Lower leg skin (tissue), 4 donors: ENCODE data around the gene TRPM1. TPM values are rescaled to one million over a fixed set of nuclear protein-coding genes. Genes with fewer than 3 reads are reported as not detected.

Source experiments
- DNase-seq, 2 donors: peaks; one replicate each; pipeline ENCODE4 v3.0.0-alpha.2; 2019; ENCODE audit warnings: low spot score in 2 of 2
- H3K4me3 ChIP-seq: fragments of 200-600 bp; sonication (generic); 2 replicates; pipeline ENCODE4 v1.5.1; 2017; ENCODE audit warnings: mild to moderate bottlenecking, low read depth; ENCODE audit not compliant: poor library complexity, severe bottlenecking
- CTCF ChIP-seq, 3 donors: fragments of 450-650 bp; IDR thresholded peaks; one replicate each; pipeline ENCODE4 v1.5.1; 2016; ENCODE audit warnings: antibody characterized with exemption in 3 of 3, mild to moderate bottlenecking in 3 of 3, moderate library complexity in 2 of 3
- POLR2A ChIP-seq, 2 donors: fragments of 450-650 bp; IDR thresholded peaks; one replicate each; pipeline ENCODE4 v1.6.1; 2016 to 2017; ENCODE audit warnings: antibody characterized with exemption in 2 of 2, mild to moderate bottlenecking in 1 of 2, moderate library complexity in 1 of 2
- WGBS, 2 donors: methylation state at CpG; one replicate each; pipeline ENCODE4 v1.1.5; 2018; 5-methylcytosine and 5-hydroxymethylcytosine counted together
- intact Hi-C: fragments of 100-400 bp; cut with DNase I; formaldehyde crosslinking; loops from one replicate; pipeline ENCODE4 v1.15.0; 2023; ENCODE audit warnings: low total_unique reads
- total RNA-seq, 4 donors: library from RNA; depleted of rRNA; stranded (reverse); fragments of >200 nt; gene quantifications; one replicate each; pipeline ENCODE4 v1.1.0, GENCODE V29; 2016

The TRPM1 gene
- total RNA-seq, 4 donors from 2014 or later = 1.3 to 18.3 (median 8.3) TPM

- intact Hi-C loops = no loop called here
- TF ChIP-seq CTCF (IDR thresholded peaks at IDR 0.05) = no peak
- TF ChIP-seq POLR2A (IDR thresholded peaks at IDR 0.05) = no peak
- WGBS, 2 donors = 74 to 80% methylated on average over 4 of the region's 4 CpGs
- no peak overlapping the region for H3K4me3 ChIP-seq
- no peak for DNase-seq
These were observed 46.4 kb upstream of the TRPM1 start for GRCh38 chr15:31147944-31148296.

- TF ChIP-seq POLR2A (IDR thresholded peaks at IDR 0.05) = no peak
- TF ChIP-seq CTCF (IDR thresholded peaks at IDR 0.05) = no peak
- 83 to 88% methylated on average over 8 of the region's 8 CpGs for WGBS, 2 donors
- DNase-seq = peak in 1 of 2 donors; percentile 76
- no peak overlapping the region for H3K4me3 ChIP-seq
- intact Hi-C loops = no loop called here
These were observed 45.9 kb upstream of the TRPM1 start for GRCh38 chr15:31147456-31147855.

- TF ChIP-seq POLR2A (IDR thresholded peaks at IDR 0.05) (no peak), CTCF (IDR thresholded peaks at IDR 0.05) (no peak)
- DNase-seq = no peak
- 89% methylated on average over 7 of the region's 7 CpGs for WGBS, 2 donors
- intact Hi-C loops = no loop called here
- H3K4me3 ChIP-seq = no peak overlapping the region
These were observed 43.9 kb upstream of the TRPM1 start for GRCh38 chr15:31145271-31145911.

GRCh38 chr15:31141792-31142191 is 40.3 kb upstream of the TRPM1 start:
- TF ChIP-seq CTCF (IDR thresholded peaks at IDR 0.05) (no peak), POLR2A (IDR thresholded peaks at IDR 0.05) (no peak)
- peak in 1 of 2 donors; percentile 58 for DNase-seq
- no peak overlapping the region for H3K4me3 ChIP-seq
- intact Hi-C loops = no loop called here

- TF ChIP-seq POLR2A (IDR thresholded peaks at IDR 0.05) = no peak
- no peak for TF ChIP-seq CTCF (IDR thresholded peaks at IDR 0.05)
- 66 to 72% methylated on average over 6 of the region's 6 CpGs for WGBS, 2 donors
- DNase-seq = peak in 1 of 2 donors; percentile 28
- intact Hi-C loops = no loop called here
- no peak overlapping the region for H3K4me3 ChIP-seq
These were observed 35.2 kb upstream of the TRPM1 start for GRCh38 chr15:31136607-31137328.
